Skin of body (tissue), 2 donors: ENCODE results near the gene PRICKLE3. TPM values are rescaled to one million over a fixed set of nuclear protein-coding genes. Genes with fewer than 3 reads are reported as not detected.
A peak's percentile ranks its signal among the peaks of the same experiment; 100 is the strongest.
"Not testable (repeated sequence)": the region's sequence is repeated elsewhere in the genome, so short reads cannot be mapped to it uniquely, and the experiment has no call there.

ENCODE experiments used
- DNase-seq: peaks from one replicate; lab custom pipeline; 2025; lab: John Stamatoyannopoulos, UW
- total RNA-seq: library from RNA; depleted of rRNA; stranded (reverse); fragments of >200 nt; gene quantifications from one replicate; pipeline ENCODE4 v1.2.3, GENCODE V29; 2014

PRICKLE3 gene
- total RNA-seq, 1 donor from 2014 or later, result 8.1 TPM

GRCh38 chrX:49183701-49184281 is 2.4 kb downstream of the PRICKLE3 start:
- no peak for DNase-seq

- no peak for DNase-seq
Observed at GRCh38 chrX:49179358-49179757, 6.8 kb downstream of the PRICKLE3 start.

GRCh38 chrX:49178537-49178936 is 7.6 kb downstream of the PRICKLE3 start:
- no peak for DNase-seq

- DNase-seq, result no peak
Observed at GRCh38 chrX:49177873-49178480, 8.2 kb downstream of the PRICKLE3 start.

DNA sequence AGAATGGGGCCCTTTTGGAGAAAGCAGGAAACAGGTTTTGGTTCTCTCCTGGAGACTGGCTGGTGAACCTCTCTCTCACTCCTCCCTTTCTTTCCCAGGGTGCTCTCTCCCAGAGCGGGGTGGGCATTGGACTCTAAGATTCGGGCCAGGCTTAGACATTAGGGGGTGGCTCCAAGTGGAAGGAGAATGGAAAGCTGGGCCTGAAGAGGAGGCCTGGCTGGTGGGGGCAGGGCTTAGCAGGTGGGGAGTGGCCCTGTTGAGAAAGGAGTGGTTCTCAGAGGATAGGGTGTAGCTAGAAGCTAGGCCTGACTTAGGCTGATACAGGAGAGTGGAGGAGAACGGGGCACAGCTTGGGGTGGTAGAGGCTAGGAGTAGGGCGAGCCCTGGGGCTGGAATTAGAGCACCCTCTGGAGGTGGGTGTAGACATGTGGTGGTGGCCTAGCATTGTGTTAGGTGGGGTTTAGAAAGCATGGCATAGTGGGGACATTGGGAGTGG is 8.8 kb downstream of the PRICKLE3 start:
- no peak for DNase-seq

DNA sequence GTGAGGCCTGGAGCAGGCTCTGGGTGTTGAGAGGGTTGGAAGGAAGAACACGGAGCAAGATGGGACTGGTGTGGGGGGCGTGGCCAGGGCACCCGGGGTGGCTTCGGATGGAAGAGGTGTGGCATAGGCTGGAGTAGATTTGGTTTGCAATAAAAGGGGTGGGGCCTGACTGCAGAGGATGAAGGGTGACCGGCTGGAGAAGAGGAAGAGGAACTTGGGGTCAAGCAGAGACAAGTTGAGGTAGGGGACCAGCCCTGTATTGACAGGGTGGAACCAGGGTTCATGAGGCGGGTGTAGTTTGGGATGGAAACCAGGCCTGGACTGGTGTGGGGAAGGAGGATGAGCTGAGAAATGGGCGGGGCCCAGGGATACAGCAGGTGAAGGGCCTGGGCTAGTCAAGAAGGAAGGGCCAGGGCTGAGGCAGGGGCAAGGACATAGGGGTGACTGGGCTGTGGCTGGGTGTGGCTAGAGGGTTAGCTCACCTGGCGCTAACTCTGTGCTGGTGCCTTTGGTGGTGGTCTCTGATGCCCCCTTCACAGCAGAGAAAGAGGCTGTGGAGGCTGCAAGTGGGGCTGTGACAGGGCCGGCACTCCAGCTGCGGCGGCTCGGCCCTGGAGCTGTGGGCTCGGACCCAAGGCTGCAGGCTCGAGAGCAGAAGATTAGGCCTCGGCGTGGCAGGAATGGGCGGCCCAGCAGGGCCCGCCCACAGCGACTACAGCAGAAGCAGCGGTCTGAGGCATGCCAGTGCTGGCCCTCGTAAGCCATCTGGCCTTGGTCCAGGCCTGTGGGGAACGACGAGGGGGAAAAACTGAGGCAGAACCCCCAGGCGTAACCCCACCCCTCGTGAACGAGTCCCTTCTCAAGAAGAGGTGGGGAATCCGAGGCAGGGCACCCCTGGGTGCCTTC is 9.5 kb downstream of the PRICKLE3 start:
- no peak for DNase-seq

GRCh38 chrX:49175435-49176274 is 10.5 kb downstream of the PRICKLE3 start:
- DNase-seq, result no peak

DNA sequence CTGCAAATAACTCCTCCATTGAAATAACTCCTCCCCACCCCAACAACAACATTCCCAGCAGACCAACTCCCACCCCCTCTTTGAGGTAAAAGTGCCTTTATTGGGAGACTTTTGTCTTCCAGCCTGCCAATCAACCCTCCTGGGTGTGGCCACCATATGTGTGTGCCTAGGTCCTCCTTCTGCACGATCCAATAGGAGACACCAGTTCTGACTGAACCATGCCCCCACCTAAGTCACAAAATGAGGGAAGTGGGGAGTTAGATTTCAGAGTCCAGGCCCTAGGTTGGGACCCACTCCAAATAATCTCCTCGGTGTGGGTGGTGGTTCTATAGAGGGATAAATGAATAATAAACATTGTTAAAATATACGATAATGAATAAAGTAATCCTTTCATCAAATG is 11.4 kb downstream of the PRICKLE3 start:
- no peak for DNase-seq

DNA sequence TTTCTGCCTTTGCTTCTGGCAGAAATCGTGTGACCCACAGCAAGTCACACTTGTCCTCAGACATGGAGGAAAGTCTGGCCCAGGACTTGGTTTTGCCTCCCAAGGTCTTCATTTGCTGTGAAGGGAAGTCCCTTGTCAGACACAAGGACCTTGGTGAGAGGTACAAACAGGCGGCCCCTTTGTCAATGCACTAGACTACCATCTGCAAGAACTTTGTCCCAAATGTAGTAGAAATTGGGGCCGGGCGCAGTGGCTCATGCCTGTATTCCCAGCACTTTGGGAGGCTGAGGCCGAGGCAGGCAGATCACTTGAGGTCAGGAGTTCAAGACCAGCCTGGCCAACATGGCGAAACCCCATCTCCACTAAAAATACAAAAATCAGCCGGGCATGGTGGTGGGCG is 12.6 kb downstream of the PRICKLE3 start:
- not testable (repeated sequence) for DNase-seq

DNA sequence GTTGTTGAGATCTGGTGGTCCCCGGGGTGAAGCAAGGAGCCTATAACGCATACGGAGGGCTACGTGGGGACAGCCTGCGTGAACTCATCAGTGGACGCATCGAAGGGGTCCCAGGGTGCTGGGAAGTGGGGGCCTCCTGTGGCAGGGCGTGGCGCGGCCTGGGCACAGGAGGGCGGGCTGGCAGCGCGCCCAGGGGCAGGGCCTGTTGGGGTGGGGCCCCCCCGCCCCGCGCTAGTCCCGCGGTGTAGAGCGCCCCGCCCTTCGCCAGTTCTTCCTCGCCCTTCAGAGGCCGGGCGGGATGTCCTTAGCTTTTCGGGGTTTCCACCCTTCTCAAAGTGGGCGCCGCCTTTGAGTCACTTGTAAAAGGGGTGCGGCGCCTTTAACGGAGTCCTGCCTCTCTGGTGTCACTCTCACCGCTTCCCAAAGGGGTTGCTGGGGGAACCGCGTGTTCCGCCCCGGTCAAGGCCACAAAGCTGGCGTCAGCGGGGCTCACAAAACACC is 13.8 kb downstream of the PRICKLE3 start:
- no peak for DNase-seq

DNA sequence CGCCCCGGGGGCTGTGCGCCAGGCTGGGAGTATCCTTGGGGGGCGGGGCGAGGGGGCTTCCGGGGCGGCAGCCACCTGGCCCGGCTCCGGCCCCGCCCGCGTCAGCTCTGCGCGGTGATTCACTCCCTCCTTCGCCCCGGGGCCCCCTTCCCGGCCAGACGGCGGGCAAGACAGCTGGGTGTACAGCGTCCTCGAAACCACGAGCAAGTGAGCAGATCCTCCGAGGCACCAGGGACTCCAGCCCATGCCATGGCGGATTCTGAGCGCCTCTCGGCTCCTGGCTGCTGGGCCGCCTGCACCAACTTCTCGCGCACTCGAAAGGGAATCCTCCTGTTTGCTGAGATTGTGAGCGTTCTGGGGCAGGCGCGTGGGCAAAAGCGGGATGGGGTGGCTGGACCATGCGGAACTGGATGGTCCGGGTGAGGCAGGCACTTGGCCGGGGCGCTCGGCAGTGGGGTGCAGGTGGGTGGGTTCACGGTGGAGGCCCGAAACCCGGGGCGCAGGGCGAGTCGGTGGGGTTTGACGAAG is 14.4 kb downstream of the PRICKLE3 start, which contains the start of gene PLP2:
Gene PLP2, plus strand, starts transcription at position 147 of the 528 bp plus-strand sequence. Its CDS starts 103 bp downstream, at position 250.
- DNase-seq, result no peak

- no peak for DNase-seq
Observed at GRCh38 chrX:49167740-49168108, 18.4 kb downstream of the PRICKLE3 start.

DNA sequence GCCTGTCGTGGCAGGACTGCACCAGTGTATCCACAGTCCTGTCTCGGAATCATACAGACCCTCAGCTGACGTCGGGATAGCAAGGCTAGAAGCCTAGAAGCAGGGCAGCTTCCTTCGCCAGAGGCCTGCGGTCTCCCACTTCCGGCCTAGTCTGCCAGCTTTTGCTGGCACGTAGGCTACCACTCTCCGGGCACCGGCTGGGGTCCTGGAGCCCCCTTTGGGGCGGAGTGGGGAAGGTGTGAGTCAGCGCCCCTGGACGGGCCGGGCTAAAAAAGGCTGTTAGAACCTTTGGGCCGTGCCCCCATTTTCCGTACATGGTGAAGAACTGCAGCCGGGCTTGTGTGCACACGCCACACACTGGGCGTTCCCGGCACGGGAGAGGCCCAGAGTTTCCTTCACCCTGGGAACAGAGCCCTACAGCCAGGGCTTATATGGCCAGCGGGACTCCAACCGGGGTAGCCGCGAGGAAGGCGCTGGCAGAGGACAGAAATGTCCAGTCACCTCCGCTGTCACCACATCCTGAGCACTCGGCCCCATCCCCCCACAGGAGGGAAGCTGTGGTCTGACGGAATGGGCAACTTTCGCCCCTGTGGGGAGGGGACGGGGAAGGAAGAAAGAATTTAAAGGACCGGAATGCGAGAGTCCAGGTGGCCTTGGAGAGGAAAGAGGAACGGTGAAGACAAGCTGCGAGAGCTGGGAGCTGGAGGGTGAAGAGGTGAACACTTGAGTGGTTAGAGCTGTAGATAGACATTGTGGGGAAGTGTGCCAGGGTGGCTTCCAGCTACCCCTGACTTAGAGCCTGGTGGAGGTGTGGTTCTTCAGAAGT is 19.0 kb downstream of the PRICKLE3 start:
- DNase-seq, result peak; percentile 20

DNA sequence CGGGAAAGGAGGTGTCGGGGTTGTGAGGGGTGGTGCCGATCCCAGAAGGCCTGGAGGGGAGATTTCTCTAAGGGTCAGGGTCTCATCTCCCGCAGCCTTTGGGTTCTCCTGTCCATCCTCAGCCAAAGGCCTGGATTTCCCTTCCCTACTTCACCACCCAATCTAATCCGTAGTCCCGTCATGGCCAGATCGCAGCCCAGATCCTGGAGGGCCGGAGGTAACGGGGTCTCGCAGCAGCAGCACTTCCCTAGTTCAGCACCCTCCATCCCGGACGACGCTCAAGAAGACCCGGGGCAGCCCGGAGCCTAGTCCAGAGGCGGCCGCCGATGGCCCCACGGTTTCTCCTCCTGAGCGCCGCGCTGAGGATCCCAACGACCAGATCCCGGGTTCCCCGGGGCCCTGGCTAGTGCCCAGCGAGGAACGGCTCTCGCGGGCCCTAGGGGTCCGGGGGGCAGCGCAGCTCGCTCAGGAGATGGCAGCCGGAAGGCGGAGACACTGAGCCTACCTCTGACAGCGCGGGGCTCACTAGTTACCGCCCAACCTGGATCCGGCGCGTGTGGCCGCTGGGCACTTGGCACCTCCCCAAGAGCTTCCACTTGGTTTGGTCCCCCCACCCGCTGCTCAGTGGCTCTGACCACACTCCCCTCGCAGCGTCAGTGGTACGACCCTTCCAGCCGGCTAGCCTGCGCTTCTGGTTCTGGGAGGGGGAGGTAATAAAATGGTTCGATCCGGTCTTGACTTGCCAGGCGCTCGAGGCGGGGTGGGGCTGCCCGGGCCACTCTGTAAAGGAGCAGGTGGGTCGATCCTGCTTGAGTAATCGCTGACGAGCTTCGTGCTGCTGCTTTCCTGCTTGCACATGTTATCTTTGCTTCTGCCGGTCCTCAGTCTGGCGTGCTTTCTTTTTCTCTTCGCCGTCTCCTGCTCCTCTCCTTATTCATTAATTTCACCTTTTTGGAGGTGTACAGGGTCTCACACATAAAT is 20.0 kb downstream of the PRICKLE3 start:
- DNase-seq, result peak; percentile 31

GRCh38 chrX:49164589-49165360 is 21.4 kb downstream of the PRICKLE3 start:
- DNase-seq, result no peak

GRCh38 chrX:49163555-49164419 is 22.4 kb downstream of the PRICKLE3 start:
- peak; percentile 62 for DNase-seq

- no peak for DNase-seq
Observed at GRCh38 chrX:49162620-49163019, 23.6 kb downstream of the PRICKLE3 start, which contains the start of gene MAGIX. TSS of gene MAGIX (plus strand) at chrX:49162758. CDS start at chrX:49162890, 132 bp downstream.
